Epithelial cell of esophagus (primary cell): ENCODE measurements around the gene NAGS.
"Not testable (repeated sequence)": the region's sequence is repeated elsewhere in the genome, so short reads cannot be mapped to it uniquely, and the experiment has no call there.

Experiments used
- DNase-seq: peaks from one replicate; pipeline ENCODE4 v3.0.0; 2010; ENCODE audit warnings: low read depth
- H3K4me3 ChIP-seq: 2 replicates; pipeline ENCODE4 v1.5.1; 2011; ENCODE audit warnings: mild to moderate bottlenecking, low read length, control low read depth
- TF ChIP-seq, protein P1 (sequence below): IDR thresholded peaks from 2 replicates; pipeline ENCODE4 v1.5.1; 2011; ENCODE audit warnings: low read depth, mild to moderate bottlenecking, low read length, control low read depth, inconsistent platforms; ENCODE audit not compliant: insufficient read depth; ENCODE audit errors: missing control alignments

The NAGS gene

GRCh38 chr17:44008205-44008909, 3.9 kb downstream of the NAGS start:
- no peak for DNase-seq
- TF ChIP-seq, protein P1, sequence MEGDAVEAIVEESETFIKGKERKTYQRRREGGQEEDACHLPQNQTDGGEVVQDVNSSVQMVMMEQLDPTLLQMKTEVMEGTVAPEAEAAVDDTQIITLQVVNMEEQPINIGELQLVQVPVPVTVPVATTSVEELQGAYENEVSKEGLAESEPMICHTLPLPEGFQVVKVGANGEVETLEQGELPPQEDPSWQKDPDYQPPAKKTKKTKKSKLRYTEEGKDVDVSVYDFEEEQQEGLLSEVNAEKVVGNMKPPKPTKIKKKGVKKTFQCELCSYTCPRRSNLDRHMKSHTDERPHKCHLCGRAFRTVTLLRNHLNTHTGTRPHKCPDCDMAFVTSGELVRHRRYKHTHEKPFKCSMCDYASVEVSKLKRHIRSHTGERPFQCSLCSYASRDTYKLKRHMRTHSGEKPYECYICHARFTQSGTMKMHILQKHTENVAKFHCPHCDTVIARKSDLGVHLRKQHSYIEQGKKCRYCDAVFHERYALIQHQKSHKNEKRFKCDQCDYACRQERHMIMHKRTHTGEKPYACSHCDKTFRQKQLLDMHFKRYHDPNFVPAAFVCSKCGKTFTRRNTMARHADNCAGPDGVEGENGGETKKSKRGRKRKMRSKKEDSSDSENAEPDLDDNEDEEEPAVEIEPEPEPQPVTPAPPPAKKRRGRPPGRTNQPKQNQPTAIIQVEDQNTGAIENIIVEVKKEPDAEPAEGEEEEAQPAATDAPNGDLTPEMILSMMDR, result no peak
- H3K4me3 ChIP-seq, result no peak overlapping the region

DNA sequence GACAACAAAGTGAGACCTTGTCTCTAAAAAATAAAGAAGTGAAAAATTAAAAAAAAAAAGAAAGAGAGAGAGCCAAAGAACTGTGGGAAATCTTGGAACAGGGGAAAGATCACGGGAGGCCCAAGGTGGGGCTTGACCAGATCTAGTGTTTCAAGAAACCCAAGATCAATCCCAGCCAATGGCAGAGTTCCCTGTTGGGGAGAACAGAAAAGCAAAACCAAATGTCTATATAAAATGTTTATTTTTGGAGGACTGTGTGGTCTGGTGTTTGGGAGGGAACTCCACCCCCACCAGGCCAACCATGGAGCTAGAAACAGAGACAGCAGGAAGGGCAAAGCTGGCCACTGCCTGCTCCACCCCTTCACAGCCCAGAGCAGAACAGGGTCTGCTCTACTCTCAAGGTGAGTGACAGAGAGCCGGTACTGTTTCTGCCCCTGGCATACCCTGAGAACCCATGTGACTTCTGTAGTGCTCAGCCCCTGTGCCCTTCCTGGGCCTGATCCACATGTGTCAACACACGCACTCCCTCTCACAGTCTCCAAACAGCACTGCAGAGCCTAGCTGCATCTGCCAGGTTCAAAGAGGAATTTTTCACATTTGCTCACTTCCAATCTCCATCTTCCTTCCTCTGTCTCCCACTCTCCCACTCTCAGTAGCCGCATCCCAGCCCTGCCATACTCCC, 6.7 kb downstream of the NAGS start:
- DNase-seq, result no peak
- TF ChIP-seq, protein P1, result no peak
- H3K4me3 ChIP-seq, result no peak overlapping the region

DNA sequence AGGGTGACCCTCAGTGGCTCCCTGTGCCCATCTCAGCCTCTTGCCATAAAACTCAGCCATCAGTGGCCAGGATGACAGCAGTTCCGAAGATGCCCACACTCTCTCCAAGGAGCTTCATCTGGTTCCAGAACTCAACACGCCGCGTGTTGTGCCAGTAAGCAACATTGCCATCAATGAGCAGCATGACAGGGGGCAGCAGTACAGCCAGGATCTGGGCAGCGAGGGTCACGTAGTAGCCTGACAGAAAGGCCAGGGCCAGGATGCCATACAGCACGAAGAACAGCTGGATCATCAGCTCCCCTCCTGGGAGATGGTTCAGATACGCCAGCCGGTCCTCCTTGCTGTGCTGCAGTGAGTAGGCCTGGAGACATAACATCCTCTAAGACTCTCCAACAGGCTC, 7.5 kb downstream of the NAGS start:
- DNase-seq, result no peak
- no peak overlapping the region for H3K4me3 ChIP-seq
- TF ChIP-seq, protein P1, result no peak

DNA sequence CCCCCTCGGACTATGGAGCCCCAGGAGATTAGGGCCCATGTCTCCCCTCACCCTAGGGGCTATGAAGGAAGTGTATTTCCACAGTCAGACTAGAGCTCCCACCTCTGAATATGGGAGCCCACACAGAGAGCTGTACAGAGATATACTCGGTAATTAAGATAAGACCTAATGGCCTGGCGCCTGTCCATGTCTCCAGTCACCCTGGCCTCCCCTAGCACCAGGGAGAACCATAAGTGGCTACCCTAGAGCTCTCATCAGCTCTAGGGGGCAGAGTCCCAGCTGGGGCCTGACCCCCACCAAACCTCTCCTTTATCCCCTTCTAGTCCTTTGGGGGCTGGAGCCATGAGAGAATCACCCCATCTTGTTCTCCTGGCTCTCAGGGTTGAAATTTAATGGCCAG, 8.0 kb downstream of the NAGS start:
- DNase-seq, result no peak
- H3K4me3 ChIP-seq, result no peak overlapping the region
- TF ChIP-seq, protein P1, result no peak

- H3K4me3 ChIP-seq, result no peak overlapping the region
- no peak for DNase-seq
- TF ChIP-seq, protein P1, result no peak
Observed at GRCh38 chr17:44012874-44013273, 8.5 kb downstream of the NAGS start.

DNA sequence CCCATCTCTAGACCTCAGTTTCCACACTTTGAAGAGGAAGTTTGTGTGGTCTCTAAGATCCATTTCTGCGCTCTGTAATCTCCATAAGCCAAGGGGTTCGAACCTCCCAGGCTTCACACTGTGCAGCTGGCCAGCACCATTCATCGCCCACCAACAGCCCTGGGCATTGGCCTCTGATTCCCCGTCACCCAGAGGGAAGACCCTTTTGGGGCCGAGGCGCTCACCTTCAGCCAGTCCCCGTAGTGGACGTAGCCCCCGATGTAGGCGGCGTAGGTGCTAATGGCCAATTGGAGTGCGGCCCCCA, 9.7 kb downstream of the NAGS start:
- H3K4me3 ChIP-seq, result peak overlapping the region; percentile 100
- DNase-seq, result no peak
- TF ChIP-seq, protein P1, result no peak

DNA sequence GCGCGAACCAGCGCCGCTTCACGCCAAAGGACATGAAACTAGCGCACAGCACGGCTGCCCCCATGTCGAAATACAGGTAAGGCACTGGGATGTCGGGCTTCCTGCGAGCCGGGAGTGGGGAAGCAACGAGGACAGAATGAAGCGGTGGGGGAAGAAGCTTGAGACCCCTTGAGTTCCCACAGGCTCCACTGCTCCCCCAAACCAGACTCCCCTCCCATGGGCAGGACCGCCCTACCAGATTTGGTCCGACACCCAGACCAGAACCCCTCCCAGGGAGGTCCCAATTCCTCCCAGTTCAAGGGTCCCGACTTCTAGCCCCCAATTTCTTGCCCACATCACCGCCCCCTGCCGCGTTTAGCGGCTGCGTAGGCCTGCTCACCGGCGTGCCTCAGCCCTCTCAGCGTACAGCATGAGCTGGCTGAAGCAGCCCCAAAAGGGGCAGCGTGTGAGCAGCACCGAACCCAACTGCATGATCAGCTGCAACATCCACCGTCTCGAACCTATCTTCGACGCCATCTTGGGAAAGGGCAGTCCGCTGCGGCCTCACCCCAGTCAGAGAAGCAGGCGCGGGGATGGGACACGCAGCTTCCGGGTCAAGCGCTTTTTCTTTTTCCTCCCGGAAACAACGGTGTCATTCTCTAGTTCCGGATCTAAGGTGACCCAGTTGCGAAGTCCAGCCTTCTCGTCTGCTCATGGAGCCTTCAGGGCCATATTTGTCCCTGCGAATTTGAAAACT, 10.2 kb downstream of the NAGS start, which contains the start of gene TMEM101:
TSS of gene TMEM101 (minus strand) at position 527 of the 736 bp plus-strand sequence. CDS start at position 516, 11 bp downstream.
- TF ChIP-seq, protein P1, result no peak
- DNase-seq, result peak; percentile 95

DNA sequence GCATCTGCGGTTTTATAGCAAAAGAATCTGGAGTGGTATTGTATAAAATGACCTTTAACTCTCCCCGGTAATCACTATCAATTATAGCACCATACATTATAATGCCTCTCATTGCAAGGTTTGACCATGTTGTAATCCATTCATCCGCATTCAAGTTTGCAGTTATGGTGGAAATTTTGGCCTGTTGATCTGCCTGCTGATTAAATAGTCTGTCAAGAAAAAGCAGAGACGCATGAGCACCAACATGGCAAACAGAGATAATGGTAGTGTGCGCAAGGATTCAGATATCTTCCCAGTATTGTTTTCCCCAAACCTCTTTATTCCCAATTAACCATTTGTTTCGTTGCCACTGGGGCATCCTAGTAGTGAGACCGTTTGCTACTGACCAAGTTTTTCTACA, 16.8 kb downstream of the NAGS start:
- H3K4me3 ChIP-seq, DNase-seq: not testable (repeated sequence)

More for the DNA sequence above, 10.2 kb downstream of the NAGS start, which contains the start of gene TMEM101:
- peak within 1 kb of the TSS; percentile 100 for H3K4me3 ChIP-seq
